OCI-LY3 (cell line): ENCODE measurements around the gene PDE9A.

Experiments
- H2AFZ ChIP-seq: fragments of 200-600, 300-600 bp; shearing (Covaris generic); 2 replicates; pipeline ENCODE4 v1.6.0; 2014; ENCODE audit warnings: antibody characterized with exemption, low read depth, low read length
- H3K27ac ChIP-seq: fragments of 200-600, 300-600 bp; sonication (generic); 2 replicates; pipeline ENCODE4 v1.5.1; 2014; ENCODE audit warnings: mild to moderate bottlenecking, low read length, moderate library complexity, mixed read lengths
- H3K27me3 ChIP-seq: fragments of 200-600, 300-600 bp; sonication (generic); 2 replicates; pipeline ENCODE4 v1.6.1; 2014; ENCODE audit warnings: low read depth, low read length, mixed read lengths
- H3K36me3 ChIP-seq: fragments of 200-600, 300-600 bp; sonication (generic); replicated peaks from 2 replicates; pipeline ENCODE3; 2014; ENCODE audit warnings: low read depth, low read length, mixed read lengths
- H3K4me1 ChIP-seq: fragments of 300-600, 200-600 bp; sonication (generic); 2 replicates; pipeline ENCODE4 v1.6.1; 2014; ENCODE audit warnings: low read length, mixed read lengths
- H3K4me2 ChIP-seq: fragments of 200-600, 300-600 bp; sonication (generic); 2 replicates; pipeline ENCODE4 v1.6.1; 2014; ENCODE audit warnings: low read length, mixed read lengths
- H3K4me3 ChIP-seq: fragments of 300-600, 200-600 bp; sonication (generic); 2 replicates; pipeline ENCODE4 v1.5.1; 2014; ENCODE audit warnings: antibody characterized with exemption, mild to moderate bottlenecking, low read length, moderate library complexity
- H3K79me2 ChIP-seq: fragments of 300-600, 200-600 bp; shearing (Covaris generic); 2 replicates; pipeline ENCODE4 v1.6.1; 2014; ENCODE audit warnings: mild to moderate bottlenecking, low read length, mixed read lengths
- H3K9ac ChIP-seq: fragments of 300-600, 200-600 bp; shearing (Covaris generic); 2 replicates; pipeline ENCODE4 v1.6.0; 2014; ENCODE audit warnings: mild to moderate bottlenecking, low read length, moderate library complexity
- H3K9me3 ChIP-seq: fragments of 200-600, 300-600 bp; shearing (Covaris generic); 2 replicates; pipeline ENCODE4 v1.6.1; 2014; ENCODE audit warnings: low read length, mixed read lengths; ENCODE audit not compliant: insufficient read depth
- H4K20me1 ChIP-seq: fragments of 200-600, 300-600 bp; sonication (generic); 2 replicates; pipeline ENCODE4 v1.6.1; 2016; ENCODE audit warnings: low read length, mixed read lengths; ENCODE audit not compliant: insufficient read depth
- EZH2phosphoT487 ChIP-seq: fragments of 200-600 bp; shearing (Covaris generic); IDR thresholded peaks from 2 replicates; pipeline ENCODE4 v1.6.1; 2018; ENCODE audit warnings: antibody characterized with exemption, mixed run types, low read depth
- TF ChIP-seq, protein P1 (sequence below): fragments of 200-600, 300-600 bp; sonication (generic); IDR thresholded peaks from 2 replicates; pipeline ENCODE4 v1.5.1; 2014; ENCODE audit warnings: antibody characterized with exemption, low read length, low read depth

PDE9A gene

DNA sequence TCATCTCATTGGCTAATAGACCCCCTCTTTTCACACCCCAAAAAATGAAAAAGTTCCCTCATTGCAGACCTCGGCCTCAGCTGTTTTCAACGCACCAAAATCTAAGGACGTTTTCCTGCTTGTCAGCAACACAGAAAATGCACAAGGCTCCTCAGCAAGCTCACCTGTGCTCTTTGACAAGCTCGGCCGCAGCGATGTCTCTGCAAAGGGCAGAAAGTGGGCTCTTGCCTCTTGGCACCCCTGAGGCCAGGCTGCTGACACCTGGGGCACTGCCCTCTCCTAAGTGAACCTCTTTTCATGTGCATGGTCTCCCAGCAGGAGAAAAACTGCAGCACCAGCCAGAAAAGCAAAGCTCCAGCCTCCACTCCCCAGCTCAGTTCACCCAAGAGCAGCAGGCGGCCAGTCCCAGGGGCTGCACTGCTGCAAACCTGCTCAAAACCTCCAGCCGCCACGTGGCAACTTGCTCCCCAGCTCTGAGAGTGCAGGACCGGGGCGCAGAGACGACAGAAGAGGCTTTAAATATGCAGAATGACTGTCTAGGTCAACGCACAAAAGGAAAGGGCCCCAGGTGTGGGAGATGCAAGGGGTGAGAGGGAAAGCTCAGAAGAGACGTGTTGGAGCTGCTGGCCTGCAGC lies 101.7 kb downstream of the PDE9A start:
- H2AFZ ChIP-seq: no peak overlapping the region
- no peak overlapping the region for H3K4me2 ChIP-seq
- no peak overlapping the region for H3K27ac ChIP-seq
- H3K4me3 ChIP-seq: no peak overlapping the region
- no peak for TF ChIP-seq EZH2phosphoT487
- TF ChIP-seq, protein P1, sequence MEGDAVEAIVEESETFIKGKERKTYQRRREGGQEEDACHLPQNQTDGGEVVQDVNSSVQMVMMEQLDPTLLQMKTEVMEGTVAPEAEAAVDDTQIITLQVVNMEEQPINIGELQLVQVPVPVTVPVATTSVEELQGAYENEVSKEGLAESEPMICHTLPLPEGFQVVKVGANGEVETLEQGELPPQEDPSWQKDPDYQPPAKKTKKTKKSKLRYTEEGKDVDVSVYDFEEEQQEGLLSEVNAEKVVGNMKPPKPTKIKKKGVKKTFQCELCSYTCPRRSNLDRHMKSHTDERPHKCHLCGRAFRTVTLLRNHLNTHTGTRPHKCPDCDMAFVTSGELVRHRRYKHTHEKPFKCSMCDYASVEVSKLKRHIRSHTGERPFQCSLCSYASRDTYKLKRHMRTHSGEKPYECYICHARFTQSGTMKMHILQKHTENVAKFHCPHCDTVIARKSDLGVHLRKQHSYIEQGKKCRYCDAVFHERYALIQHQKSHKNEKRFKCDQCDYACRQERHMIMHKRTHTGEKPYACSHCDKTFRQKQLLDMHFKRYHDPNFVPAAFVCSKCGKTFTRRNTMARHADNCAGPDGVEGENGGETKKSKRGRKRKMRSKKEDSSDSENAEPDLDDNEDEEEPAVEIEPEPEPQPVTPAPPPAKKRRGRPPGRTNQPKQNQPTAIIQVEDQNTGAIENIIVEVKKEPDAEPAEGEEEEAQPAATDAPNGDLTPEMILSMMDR: no peak
- no peaks in the 10 kb centered on the region for H3K36me3 ChIP-seq
- H4K20me1 ChIP-seq: no peaks in the 10 kb centered on the region
- H3K9me3 ChIP-seq: no peaks in the 10 kb centered on the region
- no peaks in the 10 kb centered on the region for H3K27me3 ChIP-seq
- H3K79me2 ChIP-seq: no peaks in the 10 kb centered on the region
- no peak overlapping the region for H3K9ac ChIP-seq
- no peaks in the 10 kb centered on the region for H3K4me1 ChIP-seq

DNA sequence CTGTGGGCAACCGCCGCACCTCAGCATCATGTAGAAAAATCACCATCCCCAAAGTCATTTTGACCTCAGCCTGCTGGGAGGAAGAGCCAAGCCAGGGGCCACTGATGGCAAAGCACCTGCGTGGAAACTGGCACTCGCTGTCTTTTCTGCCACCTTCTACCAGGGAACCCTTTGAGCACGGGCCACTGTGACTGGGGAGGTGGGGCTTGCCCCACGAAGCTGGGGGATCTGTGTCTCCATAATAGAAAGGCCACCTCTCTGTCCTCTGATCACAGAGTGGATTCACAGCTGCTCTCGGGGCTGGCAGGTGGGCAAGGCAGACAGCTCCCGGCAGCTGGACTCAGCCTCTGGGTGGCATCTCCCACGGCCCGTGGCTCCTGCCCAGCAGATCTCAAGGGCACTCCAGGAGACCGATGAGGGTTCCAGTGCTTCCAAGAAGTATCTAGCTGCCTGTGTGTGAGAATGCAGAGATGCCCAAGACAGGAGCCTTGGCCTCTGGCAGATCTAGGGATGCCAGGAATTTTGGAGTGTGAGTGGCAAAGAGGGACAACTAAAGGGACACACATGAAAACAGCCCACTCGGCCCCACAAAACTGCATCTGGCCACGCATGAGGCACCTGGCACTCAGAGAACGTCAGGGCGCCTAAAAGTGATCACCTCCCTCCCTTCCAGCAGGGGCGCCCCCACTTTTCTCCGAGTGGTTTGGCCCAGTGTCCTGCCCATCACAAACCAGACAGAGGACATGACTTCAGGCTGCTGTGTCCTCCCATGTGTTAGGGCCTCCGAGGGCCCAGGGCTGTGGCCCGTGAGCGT lies 102.6 kb downstream of the PDE9A start:
- H2AFZ ChIP-seq: no peak overlapping the region
- H3K9ac ChIP-seq: no peak overlapping the region
- H4K20me1 ChIP-seq: no peaks in the 10 kb centered on the region
- H3K4me2 ChIP-seq: no peak overlapping the region
- no peaks in the 10 kb centered on the region for H3K9me3 ChIP-seq
- no peaks in the 10 kb centered on the region for H3K36me3 ChIP-seq
- no peaks in the 10 kb centered on the region for H3K4me1 ChIP-seq
- H3K4me3 ChIP-seq: no peak overlapping the region
- TF ChIP-seq EZH2phosphoT487: no peak
- TF ChIP-seq, protein P1: no peak
- no peaks in the 10 kb centered on the region for H3K27me3 ChIP-seq
- H3K79me2 ChIP-seq: no peaks in the 10 kb centered on the region
- H3K27ac ChIP-seq: no peak overlapping the region

DNA sequence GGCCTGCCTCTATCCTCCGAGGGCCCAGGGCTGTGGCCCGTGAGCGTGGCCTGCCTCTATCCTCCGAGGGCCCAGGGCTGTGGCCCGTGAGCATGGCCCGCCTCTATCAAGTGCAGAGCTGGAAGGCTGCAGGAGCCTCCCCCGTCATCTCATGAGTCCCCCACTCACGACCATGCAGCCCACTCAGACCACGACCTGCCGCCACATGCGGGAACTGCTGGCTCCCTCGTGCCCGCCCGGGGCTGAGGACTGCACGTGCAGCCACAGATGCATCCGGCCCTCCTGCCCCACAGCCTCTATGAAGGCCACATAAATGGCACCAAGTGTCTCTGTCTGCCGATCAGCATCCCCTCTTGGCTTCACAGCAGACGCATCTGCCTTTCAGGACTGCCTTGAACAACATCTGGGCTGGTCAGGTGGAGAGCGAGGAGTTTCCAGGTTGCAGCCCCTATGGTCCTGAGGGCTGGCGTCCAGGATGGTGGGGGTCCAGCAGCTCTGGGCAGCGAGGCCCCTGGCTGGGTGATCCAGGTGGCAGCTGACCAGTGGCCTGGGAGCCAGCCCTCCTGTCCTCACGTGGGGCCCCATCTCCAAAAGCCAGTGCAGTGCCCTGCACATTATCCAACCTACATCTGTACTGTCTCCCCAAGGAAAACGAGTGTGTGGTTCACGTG lies 103.3 kb downstream of the PDE9A start:
- no peaks in the 10 kb centered on the region for H4K20me1 ChIP-seq
- no peaks in the 10 kb centered on the region for H3K4me1 ChIP-seq
- H3K36me3 ChIP-seq: no peaks in the 10 kb centered on the region

More for the DNA sequence above, 103.3 kb downstream of the PDE9A start:
- no peak overlapping the region for H2AFZ ChIP-seq
- TF ChIP-seq EZH2phosphoT487: no peak
- TF ChIP-seq, protein P1: no peak
- H3K9ac ChIP-seq: no peak overlapping the region
- H3K27me3 ChIP-seq: no peaks in the 10 kb centered on the region
- H3K4me3 ChIP-seq: no peak overlapping the region
- H3K79me2 ChIP-seq: no peaks in the 10 kb centered on the region
- no peak overlapping the region for H3K4me2 ChIP-seq
- no peak overlapping the region for H3K27ac ChIP-seq
- H3K9me3 ChIP-seq: no peaks in the 10 kb centered on the region
